ENCODE measurements around the gene SH2D3C.
"Not testable (repeated sequence)": the region's sequence is repeated elsewhere in the genome, so short reads cannot be mapped to it uniquely, and the experiment has no call there.

The SH2D3C gene

GRCh38 chr9:127785023-127785932 lies 6.8 kb upstream of the SH2D3C start:
- peak; percentile 92 for DNase-seq

GRCh38 chr9:127783111-127784008 lies 4.9 kb upstream of the SH2D3C start:
- peak; percentile 87 for DNase-seq

- DNase-seq: no peak
Observed at GRCh38 chr9:127781806-127782205, 3.3 kb upstream of the SH2D3C start.

- DNase-seq: not testable (repeated sequence)
Observed at GRCh38 chr9:127780909-127781308, 2.4 kb upstream of the SH2D3C start.

- no peak for DNase-seq
Observed at GRCh38 chr9:127780126-127780885, 1.8 kb upstream of the SH2D3C start.

- DNase-seq: peak; percentile 74
Observed at GRCh38 chr9:127779136-127779981, 893 bp upstream of the SH2D3C start.

- peak; percentile 45 for DNase-seq
Observed at GRCh38 chr9:127777368-127777980, 992 bp downstream of the SH2D3C start.

GRCh38 chr9:127776924-127777289 lies 1.6 kb downstream of the SH2D3C start:
- peak; percentile 50 for DNase-seq

- DNase-seq: peak; percentile 79
Observed at GRCh38 chr9:127776195-127776923, 2.1 kb downstream of the SH2D3C start.

GRCh38 chr9:127773981-127774380 lies 4.5 kb downstream of the SH2D3C start:
- no peak for DNase-seq

GRCh38 chr9:127773272-127773671 lies 5.2 kb downstream of the SH2D3C start:
- no peak for DNase-seq

GRCh38 chr9:127772603-127773002 lies 5.9 kb downstream of the SH2D3C start:
- DNase-seq: no peak

- no peak for DNase-seq
Observed at GRCh38 chr9:127771570-127772189, 6.8 kb downstream of the SH2D3C start.

- peak; percentile 98 for DNase-seq
Observed at GRCh38 chr9:127770905-127771569, 7.4 kb downstream of the SH2D3C start.

GRCh38 chr9:127770583-127770904 lies 7.9 kb downstream of the SH2D3C start:
- DNase-seq: no peak

- no peak for DNase-seq
Observed at GRCh38 chr9:127769929-127770582, 8.4 kb downstream of the SH2D3C start.

- no peak for DNase-seq
Observed at GRCh38 chr9:127769101-127769500, 9.4 kb downstream of the SH2D3C start.

GRCh38 chr9:127768698-127769097 lies 9.8 kb downstream of the SH2D3C start:
- no peak for DNase-seq

- no peak for DNase-seq
Observed at GRCh38 chr9:127767909-127768331, 10.5 kb downstream of the SH2D3C start.

Data from stimulated activated CD8-positive, alpha-beta memory T cell treated with anti-CD3 and anti-CD28 coated beads, Interleukin-4, amount 100 ng/mL, for 48 hours (primary cell).